ENCODE data around the gene RIN2.

Gene RIN2

GRCh38 chr20:19777981-19778380 lies 19.9 kb downstream of the RIN2 start:
- Histone ChIP-seq H3K27ac (peak overlapping the region in 1 of 2 donors; percentile 74), H3K4me3 (no peak overlapping the region)
- no peak for TF ChIP-seq CTCF (IDR thresholded peaks at IDR 0.05)
- DNase-seq (ENCODE audit: low spot score), result no peak

DNA sequence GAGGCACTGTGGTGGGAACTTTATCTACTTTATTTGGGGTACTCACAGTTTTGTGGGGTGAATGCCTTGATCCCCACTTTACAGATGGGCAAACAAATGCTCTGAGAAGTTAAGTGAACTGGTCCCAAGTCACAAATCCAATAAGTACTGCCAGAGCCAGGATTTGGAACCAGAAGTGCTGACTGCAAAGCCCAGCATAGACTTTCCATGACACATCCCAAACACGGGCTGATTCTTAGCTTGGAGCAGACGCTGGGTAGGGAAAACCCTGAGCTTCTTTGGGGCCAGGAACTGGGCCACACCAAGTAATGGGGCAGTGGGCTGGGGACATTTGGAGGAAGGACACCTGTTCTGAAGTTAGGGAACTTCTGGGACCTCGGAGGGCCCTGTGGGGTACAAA lies 20.3 kb downstream of the RIN2 start:
- Histone ChIP-seq H3K4me3 (no peak overlapping the region), H3K27ac (peak overlapping the region in 1 of 2 donors; percentile 74)
- DNase-seq (ENCODE audit: low spot score), result no peak
- TF ChIP-seq CTCF (IDR thresholded peaks at IDR 0.05), result no peak

GRCh38 chr20:19779634-19780033 lies 21.6 kb downstream of the RIN2 start:
- no peak for DNase-seq (ENCODE audit: low spot score)
- H3K27ac ChIP-seq, result peak overlapping the region in 1 of 2 donors; percentile 74
- no peak for TF ChIP-seq CTCF (IDR thresholded peaks at IDR 0.05)
- H3K4me3 ChIP-seq, result no peak overlapping the region

DNA sequence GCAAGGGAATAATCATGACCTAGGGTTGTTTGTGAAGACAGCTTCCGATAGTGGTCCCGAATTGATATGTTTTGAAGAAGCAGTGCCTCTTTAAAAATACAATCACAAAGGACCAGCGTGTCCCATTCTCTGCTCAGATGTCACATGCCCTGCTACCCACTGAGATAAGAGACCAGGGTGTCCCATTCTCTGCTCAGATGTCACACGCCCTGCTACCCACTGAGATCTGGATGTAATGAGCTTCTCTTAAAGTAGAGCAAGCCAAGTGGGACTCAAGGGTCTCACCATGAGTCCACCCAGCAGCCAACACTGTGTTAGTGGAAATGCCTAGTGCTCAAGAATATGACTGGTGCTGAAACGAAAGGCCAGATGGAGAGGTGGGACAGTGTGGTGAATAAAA lies 22.2 kb downstream of the RIN2 start:
- H3K27ac ChIP-seq, result no peak overlapping the region
- TF ChIP-seq CTCF (IDR thresholded peaks at IDR 0.05), result no peak
- DNase-seq (ENCODE audit: low spot score), result no peak
- no peak overlapping the region for H3K4me3 ChIP-seq

GRCh38 chr20:19781235-19781634 lies 23.2 kb downstream of the RIN2 start:
- no peak for TF ChIP-seq CTCF (IDR thresholded peaks at IDR 0.05)
- no peak for DNase-seq (ENCODE audit: low spot score)

DNA sequence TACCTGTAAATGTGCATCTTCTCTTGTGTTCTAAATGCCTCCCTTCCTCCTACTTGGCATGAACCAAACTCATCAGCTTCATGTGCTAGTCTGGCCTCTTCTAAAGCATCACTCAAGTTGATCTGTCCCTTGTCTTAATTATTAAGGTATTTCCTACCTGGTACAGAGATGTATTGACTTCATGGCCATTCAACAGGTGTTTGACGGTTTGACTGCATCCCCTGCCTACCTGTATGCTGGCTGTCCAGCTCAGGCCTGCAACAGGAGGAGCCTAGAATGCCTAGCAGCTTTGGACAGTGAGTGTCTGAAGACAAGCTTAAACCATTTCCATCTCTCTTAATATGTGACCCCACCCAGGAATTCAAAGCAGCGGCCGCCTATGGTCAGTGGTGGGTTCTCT lies 24.6 kb downstream of the RIN2 start:
- no peak for TF ChIP-seq CTCF (IDR thresholded peaks at IDR 0.05)
- DNase-seq (ENCODE audit: low spot score), result no peak
- no peak overlapping the region for H3K27ac ChIP-seq

More at GRCh38 chr20:19781235-19781634, 23.2 kb downstream of the RIN2 start:
- Histone ChIP-seq H3K4me3 (no peak overlapping the region), H3K27ac (no peak overlapping the region)

DNA sequence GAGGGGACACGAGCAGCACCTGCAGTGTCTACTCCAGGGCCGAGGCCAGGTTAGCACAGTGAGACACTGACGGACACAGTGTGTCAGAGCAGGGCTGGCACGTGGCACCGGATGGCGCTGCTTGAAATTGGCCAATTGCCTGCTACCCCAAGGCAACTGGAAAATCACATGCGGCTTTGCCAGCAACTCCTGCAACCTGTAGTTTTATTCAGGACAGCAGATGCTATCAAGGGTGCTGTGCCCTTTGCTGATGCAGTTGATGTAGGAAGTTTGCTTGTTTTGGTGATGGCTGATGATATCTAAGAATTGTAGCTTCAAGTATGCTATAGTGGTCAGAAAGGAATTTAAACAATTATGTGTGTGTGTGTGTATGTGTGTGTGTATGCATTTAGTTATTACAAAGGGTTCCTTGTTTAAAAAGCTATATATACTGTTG lies 25.9 kb downstream of the RIN2 start:
- no peak for TF ChIP-seq CTCF (IDR thresholded peaks at IDR 0.05)
- H3K4me3 ChIP-seq, result no peak overlapping the region
- H3K27ac ChIP-seq, result peak overlapping the region; percentile 0 to 30
- no peak for DNase-seq (ENCODE audit: low spot score)

More for the DNA sequence above, 24.6 kb downstream of the RIN2 start:
- no peak overlapping the region for H3K4me3 ChIP-seq

Data from coronary artery (tissue), 2 donors.